Keratinocyte (primary cell): ENCODE data around the gene SLC13A5. TPM values are rescaled to one million over a fixed set of nuclear protein-coding genes. Genes with fewer than 3 reads are reported as not detected.

ENCODE experiments used
- DNase-seq: peaks from one replicate; pipeline ENCODE4 v3.0.0-alpha.2; 2011; ENCODE audit warnings: low read depth, missing footprints, low spot score
- FAIRE-seq: peaks from 2 replicates; lab custom pipeline; 2011; peaks lifted over from hg19 to GRCh38; lab: Jason Lieb, UNC
- H2AFZ ChIP-seq: 2 replicates; pipeline ENCODE4 v1.6.0; 2012; ENCODE audit warnings: low read length, control low read depth, inconsistent platforms; ENCODE audit not compliant: control insufficient read depth
- H3K27ac ChIP-seq: 2 replicates; pipeline ENCODE4 v1.5.1; 2011; ENCODE audit warnings: low read length; ENCODE audit not compliant: control insufficient read depth, insufficient read depth
- H3K27me3 ChIP-seq: 3 replicates; pipeline ENCODE4 v1.6.0; 2011; ENCODE audit warnings: low read length; ENCODE audit not compliant: control insufficient read depth, insufficient read depth; ENCODE audit errors: extremely low read depth
- H3K36me3 ChIP-seq, 2 experiments: 2 replicates in 1 of 2; 3 replicates in 1 of 2; pipeline ENCODE4 v1.5.1; 2011; ENCODE audit warnings: low read length in 2 of 2, mild to moderate bottlenecking in 1 of 2; ENCODE audit not compliant: control insufficient read depth in 2 of 2, insufficient read depth in 2 of 2; ENCODE audit errors: extremely low read depth in 1 of 2
- H3K4me1 ChIP-seq: 3 replicates; pipeline ENCODE4 v1.5.1; 2011; ENCODE audit warnings: low read length; ENCODE audit not compliant: control insufficient read depth, insufficient read depth; ENCODE audit errors: extremely low read depth
- H3K4me2 ChIP-seq: 3 replicates; pipeline ENCODE4 v1.6.0; 2011; ENCODE audit warnings: low read depth, low read length; ENCODE audit not compliant: control insufficient read depth, insufficient read depth; ENCODE audit errors: extremely low read depth
- H3K4me3 ChIP-seq, 3 experiments: fragments of 200-600 bp in 1 of 3; sonication (generic) in 1 of 3; 2 replicates in 2 of 3; 3 replicates in 1 of 3; pipeline ENCODE4 v1.5.1; 2011 to 2016; ENCODE audit warnings: low read length in 3 of 3, mild to moderate bottlenecking in 3 of 3, control low read depth in 2 of 3, inconsistent platforms in 1 of 3, low read depth in 1 of 3, mixed read lengths in 1 of 3, mixed run types in 1 of 3, moderate library complexity in 1 of 3; ENCODE audit not compliant: control insufficient read depth in 2 of 3, insufficient read depth in 2 of 3; ENCODE audit errors: extremely low read depth in 1 of 3
- H3K79me2 ChIP-seq: 2 replicates; pipeline ENCODE4 v1.6.0; 2012; ENCODE audit warnings: low read length; ENCODE audit not compliant: control insufficient read depth, insufficient read depth
- H3K9ac ChIP-seq: 3 replicates; pipeline ENCODE4 v1.6.0; 2011; ENCODE audit warnings: low read length; ENCODE audit not compliant: control insufficient read depth, insufficient read depth; ENCODE audit errors: extremely low read depth
- H3K9me1 ChIP-seq: 3 replicates; pipeline ENCODE4 v1.6.0; 2011; ENCODE audit warnings: low read length; ENCODE audit not compliant: control insufficient read depth, insufficient read depth; ENCODE audit errors: extremely low read depth
- H3K9me3 ChIP-seq: 2 replicates; pipeline ENCODE4 v1.5.1; 2012; ENCODE audit warnings: low read depth, low read length; ENCODE audit not compliant: control insufficient read depth
- H4K20me1 ChIP-seq: 3 replicates; pipeline ENCODE4 v1.6.0; 2011; ENCODE audit warnings: low read length; ENCODE audit not compliant: control insufficient read depth, insufficient read depth; ENCODE audit errors: extremely low read depth
- CTCF ChIP-seq, 3 experiments: IDR thresholded peaks in 1 of 3; conservative IDR thresholded peaks in 1 of 3; optimal IDR thresholded peaks in 1 of 3; 2 replicates in 2 of 3; 3 replicates in 1 of 3; pipeline versions ENCODE3 to v1.5.1; 2011; ENCODE audit warnings: low read length in 3 of 3, mild to moderate bottlenecking in 3 of 3, moderate library complexity in 2 of 3, control low read depth in 1 of 3, inconsistent platforms in 1 of 3; ENCODE audit not compliant: insufficient read depth in 2 of 3; ENCODE audit errors: extremely low read depth in 1 of 3
- EZH2 ChIP-seq: IDR thresholded peaks from one replicate; pipeline ENCODE4 v1.6.1; 2012; ENCODE audit warnings: inconsistent platforms, mild to moderate bottlenecking, low read length, moderate library complexity
- dilution Hi-C: fragments of 300-500 bp; cut with MboI; formaldehyde crosslinking; loops from one replicate; pipeline ENCODE4 v1.7.0; 2020; ENCODE audit warnings: low sequenced_read_pairs; ENCODE audit not compliant: extremely low pct_ligation_motif_present
- polyA plus RNA-seq, 5 experiments: library from polyadenylated mRNA; depleted of rRNA in 3 of 5; stranded (reverse) in 3 of 5; stranded (forward) in 1 of 5; unstranded in 1 of 5; fragments of >200 nt; gene quantifications; 1 replicate in 1 of 5; 2 replicates in 3 of 5; 3 replicates in 1 of 5; pipeline versions ENCODE4 v1.2.1 to v1.2.3, GENCODE V29; 2011 to 2012; ENCODE audit warnings: missing spikeins in 2 of 5, low read depth in 1 of 5, low replicate concordance in 1 of 5

Gene SLC13A5
- polyA plus RNA-seq, 1 donor (not counting 4 experiments of a cell fraction or from before 2014, with no cell fraction given): 0.14 TPM

- TF ChIP-seq CTCF (optimal IDR thresholded peaks at IDR 0.05 in 1 of 3, IDR thresholded peaks at IDR 0.05 in 1 of 3, conservative IDR thresholded peaks at IDR 0.05 in 1 of 3; ENCODE audit: extremely low read depth in 1 of 3, insufficient read depth in 2 of 3, low read length in 3 of 3) (no peak), EZH2 (no peak)
- Histone ChIP-seq H3K9ac (no peak overlapping the region), H3K9me3 (no peaks in the 10 kb centered on the region), H3K27ac (no peak overlapping the region), H3K4me1 (peaks cover 24% of the 10 kb centered on the region), H3K79me2 (peaks cover 52% of the 10 kb centered on the region), H4K20me1 (no peaks in the 10 kb centered on the region), H3K36me3 (peaks cover 2 to 13% of the 10 kb centered on the region in 2 experiments), H3K27me3 (no peaks in the 10 kb centered on the region), H3K9me1 (peaks cover 3% of the 10 kb centered on the region), H3K4me3 (no peak overlapping the region), H2AFZ (no peak overlapping the region), H3K4me2 (peak overlapping the region; percentile 97)
- dilution Hi-C loops: no loop called here
- no peak for FAIRE-seq
- no peak for DNase-seq
Observed at GRCh38 chr17:6638046-6638908, 74.9 kb downstream of the SLC13A5 start.

GRCh38 chr17:6637458-6637840 is 75.7 kb downstream of the SLC13A5 start:
- no peaks in the 10 kb centered on the region for H4K20me1 ChIP-seq
- no peaks in the 10 kb centered on the region for H3K27me3 ChIP-seq
- no peak overlapping the region for H3K9ac ChIP-seq
- no peak for TF ChIP-seq EZH2
- TF ChIP-seq CTCF (optimal IDR thresholded peaks at IDR 0.05 in 1 of 3, IDR thresholded peaks at IDR 0.05 in 1 of 3, conservative IDR thresholded peaks at IDR 0.05 in 1 of 3; ENCODE audit: extremely low read depth in 1 of 3, insufficient read depth in 2 of 3, low read length in 3 of 3): no peak
- peaks cover 3% of the 10 kb centered on the region for H3K9me1 ChIP-seq
- H3K27ac ChIP-seq: no peak overlapping the region
- H3K4me3 ChIP-seq: no peak overlapping the region
- no peak overlapping the region for H2AFZ ChIP-seq
- peaks cover 4 to 17% of the 10 kb centered on the region in 2 experiments for H3K36me3 ChIP-seq
- dilution Hi-C loops: no loop called here
- no peaks in the 10 kb centered on the region for H3K9me3 ChIP-seq
- DNase-seq: no peak
- peaks cover 52% of the 10 kb centered on the region for H3K79me2 ChIP-seq
- H3K4me1 ChIP-seq: peaks cover 18% of the 10 kb centered on the region
- H3K4me2 ChIP-seq: no peak overlapping the region
- no peak for FAIRE-seq
